NCI-H2107 treated with DMSO at 0.1 percent for 48 hours (cell line): ENCODE results near the gene ZNF462.
A peak's percentile ranks its signal among the peaks of the same experiment; 100 is the strongest.

ENCODE experiments used
- DNase-seq: peaks from one replicate; lab custom pipeline; 2025; ENCODE audit not compliant: unreplicated experiment; lab: John Stamatoyannopoulos, UW

ZNF462 gene

DNA sequence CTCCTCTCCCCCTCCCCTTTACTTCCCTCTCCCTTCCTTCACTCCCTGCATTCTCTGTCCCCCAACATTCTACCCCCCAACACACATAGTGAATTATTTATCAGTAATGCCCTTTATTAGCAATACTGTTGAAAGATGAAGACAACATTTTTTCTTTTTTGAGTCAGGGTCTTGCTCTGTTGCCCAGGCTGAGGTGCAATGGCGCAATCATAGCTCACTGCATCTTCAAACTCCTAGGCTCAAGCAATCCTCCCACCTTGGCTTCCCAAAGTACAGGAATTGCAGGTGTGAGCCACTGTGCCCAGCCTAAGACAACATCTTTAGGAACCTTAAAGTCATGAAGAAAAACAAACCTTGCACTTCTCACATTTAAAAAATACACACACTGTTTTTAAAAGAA is 130.6 kb downstream of the ZNF462 start:
- no peak for DNase-seq

DNA sequence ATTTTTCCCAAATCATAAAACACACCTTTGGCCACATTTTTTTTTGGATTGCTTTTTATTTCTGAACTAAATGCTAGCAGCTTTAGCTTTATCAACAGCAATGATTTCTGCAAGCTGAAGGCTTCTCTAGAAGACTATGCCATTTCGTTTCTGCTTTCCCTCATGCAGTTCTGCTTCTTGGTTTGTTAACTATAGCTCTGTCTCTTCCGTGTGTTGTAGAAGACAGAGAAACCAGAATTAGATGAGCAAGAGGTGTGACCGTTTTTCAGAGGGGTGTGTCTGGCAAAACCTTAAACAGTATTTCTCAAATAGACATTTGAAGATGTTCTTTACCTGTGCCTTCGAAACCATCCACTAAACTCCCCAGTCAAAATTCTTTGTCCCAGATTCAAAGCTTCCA is 131.5 kb downstream of the ZNF462 start:
- no peak for DNase-seq

DNA sequence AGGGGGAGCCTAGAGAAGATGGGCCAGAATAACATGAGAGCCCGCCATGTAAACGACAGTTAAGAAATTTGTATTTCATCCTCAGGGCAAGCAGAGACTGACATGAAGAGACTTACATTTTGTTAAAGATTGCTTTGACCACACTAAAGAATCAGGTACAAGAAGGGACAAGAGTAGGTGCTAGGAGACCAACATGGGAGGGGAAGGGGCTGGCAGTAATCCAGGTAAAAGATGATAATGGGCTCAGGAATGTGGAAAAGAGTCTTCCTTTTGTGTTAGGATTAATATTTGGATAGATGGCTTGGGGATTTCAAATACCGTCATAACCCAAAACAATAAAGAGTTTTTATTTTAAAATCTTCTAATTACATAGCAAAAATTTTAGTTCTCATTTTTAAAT is 137.3 kb downstream of the ZNF462 start:
- no peak for DNase-seq

DNA sequence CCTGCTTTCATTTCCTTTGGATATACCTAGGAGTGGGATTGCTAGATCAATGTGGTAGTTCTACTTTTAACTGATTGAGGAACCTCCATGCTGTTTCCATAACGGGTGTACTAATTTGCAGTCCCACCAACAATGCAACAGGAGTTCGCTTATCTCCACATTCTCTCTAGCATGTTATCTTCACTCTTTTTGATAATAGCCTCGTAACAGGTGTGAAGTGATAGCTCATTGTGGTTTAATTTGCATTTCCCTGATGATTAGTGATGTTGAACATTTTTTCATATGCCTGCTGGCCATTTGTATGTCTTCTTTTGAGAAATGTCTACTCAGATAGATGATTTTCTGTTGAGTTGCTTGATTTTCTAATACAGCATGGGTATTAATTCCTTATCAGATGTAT is 142.2 kb downstream of the ZNF462 start:
- no peak for DNase-seq

DNA sequence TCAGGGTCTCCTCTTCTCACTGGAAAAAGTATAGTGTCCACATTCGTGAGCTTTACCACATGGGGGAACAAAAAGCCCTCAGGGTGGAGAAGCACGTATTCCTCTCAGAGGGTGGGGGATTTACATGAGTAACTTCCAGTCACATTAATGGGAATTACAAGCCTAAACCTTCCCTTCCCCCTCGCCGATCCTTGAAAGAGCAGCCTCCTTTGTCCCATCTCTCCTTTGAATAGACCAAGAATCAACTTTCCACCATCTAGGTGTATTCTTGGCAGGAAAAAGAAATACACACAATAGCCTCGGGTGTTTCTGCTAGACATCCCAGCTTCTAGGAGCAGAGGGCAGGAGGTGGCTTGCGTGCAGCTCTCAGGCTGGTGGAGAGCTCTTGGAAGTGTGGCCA is 144.4 kb downstream of the ZNF462 start:
- DNase-seq, result no peak

DNA sequence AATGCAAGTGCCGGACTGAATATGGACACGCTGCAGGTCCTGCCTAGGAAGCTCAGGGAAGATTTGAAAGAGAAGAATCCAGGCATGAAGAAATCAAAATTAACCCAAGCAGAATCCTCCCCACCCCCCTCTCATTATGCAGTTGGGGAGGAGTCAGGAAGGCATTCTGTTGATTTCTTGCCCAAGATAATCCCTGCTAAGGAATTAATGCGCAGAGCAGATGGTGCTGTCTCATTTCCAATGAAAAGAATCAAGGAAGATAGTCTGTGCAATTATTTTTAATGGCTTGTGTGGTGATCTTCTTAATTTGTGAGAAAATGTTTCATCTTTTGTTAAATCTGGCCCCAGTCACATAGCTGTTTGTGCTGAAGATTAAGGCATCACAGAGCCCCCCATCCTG is 145.0 kb downstream of the ZNF462 start:
- no peak for DNase-seq

DNA sequence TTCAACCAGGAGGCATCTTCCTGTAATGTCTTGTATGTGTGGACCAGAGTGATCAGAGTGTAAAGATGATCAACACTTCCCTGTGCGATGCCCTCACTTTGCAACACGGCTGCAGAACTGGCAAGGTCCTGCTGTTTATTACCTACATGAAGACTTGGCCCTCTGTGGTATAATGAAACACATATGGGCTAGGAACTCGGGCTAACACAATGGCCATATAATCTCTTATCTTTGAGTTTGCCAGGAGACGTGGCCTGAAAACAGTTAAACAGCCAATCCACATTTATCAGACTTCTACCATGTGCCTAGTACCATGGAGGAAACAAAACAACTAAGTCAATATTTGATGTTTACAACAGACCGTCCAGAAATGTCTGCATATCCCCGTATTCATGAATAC is 145.5 kb downstream of the ZNF462 start:
- DNase-seq, result no peak

DNA sequence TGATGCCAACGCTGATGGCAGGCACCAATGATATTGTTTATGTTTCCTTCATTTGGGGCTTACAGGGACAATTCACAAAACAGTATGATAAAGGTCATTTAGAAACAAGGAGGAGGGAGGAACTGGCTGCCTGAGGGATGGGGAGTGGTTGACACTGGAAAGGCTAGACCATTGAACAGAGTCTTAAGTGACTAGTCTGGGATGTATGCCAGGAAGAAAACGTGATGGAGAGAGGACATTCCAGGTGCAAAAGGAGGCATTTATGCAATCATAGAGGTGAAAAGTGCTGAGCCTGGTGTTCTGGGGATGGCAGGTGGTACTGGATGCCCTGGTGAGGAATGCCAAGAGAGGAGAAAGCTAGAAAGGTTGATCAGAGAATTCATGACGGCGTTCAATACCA is 153.4 kb downstream of the ZNF462 start:
- peak; percentile 39 for DNase-seq

DNA sequence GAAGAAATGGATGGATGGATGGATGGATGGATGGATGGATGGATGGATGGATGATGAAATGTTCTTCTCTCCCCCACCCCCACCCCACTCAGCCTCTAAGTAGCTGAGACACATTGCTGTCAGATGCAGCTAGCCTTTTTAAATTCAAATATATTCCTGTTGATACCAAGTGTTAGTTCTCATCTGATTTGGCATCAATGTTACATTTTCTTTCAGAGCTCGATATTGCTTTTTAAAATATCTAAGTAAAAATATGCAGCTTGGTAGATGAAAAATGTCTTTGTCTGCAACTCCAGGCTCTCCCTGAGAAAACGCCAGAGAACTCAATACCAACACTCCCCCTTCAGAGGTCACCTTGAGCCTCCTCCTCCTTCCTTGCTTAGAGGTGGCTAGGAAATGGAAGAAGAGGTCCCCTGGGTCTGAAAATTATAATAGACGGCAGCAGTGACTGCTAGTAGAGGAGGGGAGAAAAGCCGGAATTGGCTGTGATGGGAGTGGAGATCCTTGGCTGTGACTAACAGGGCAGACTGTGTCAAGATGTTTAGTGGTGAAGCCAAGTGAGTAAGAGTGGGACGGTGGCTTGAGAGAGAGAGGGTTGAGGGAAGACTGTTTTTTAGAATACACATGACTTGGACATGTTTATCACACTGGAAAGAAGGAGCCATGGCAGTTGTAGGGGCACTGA is 156.0 kb downstream of the ZNF462 start:
- no peak for DNase-seq

DNA sequence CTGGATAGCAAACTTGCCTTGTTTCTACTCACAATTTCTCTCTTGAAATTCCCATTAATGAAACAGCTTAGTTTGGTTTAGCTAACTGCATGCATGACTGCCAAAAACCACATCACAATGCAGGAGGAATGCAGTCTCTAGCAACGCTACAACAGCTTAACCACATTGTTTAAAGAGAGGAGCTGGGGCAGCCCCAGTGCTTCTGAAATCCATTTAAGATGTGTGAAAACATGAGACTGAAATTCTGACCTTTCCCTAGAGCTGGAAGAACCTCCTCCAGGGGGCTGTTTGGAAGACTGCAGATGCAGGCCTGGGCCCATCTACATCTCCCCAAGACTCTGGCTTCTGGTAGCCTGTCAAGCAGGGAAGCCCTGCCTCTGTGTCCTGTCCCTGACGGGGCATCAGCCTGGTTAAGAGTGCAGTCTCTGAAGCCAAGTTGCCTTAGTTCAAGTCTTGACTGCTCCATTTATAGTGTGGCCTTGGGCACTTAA is 157.1 kb downstream of the ZNF462 start:
- peak; percentile 85 for DNase-seq

DNA sequence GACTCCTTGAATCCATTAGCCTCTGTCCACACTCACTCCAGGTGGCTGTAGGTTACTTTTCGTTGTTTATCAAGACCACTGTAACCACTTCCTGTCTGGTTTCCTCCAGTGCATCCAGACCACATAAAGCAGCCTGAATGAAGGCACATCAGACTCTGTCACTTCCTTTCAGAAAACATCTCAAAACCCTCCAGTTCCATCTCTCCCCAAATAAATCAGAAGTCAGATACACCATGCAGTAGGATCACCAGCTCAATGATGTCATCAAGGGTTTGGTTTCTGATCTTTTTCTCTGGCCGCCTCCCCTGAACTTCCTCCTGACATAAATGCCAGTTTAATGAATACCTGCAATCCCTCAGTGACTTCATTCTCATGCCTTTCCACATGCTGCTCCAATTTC is 161.2 kb downstream of the ZNF462 start:
- no peak for DNase-seq

DNA sequence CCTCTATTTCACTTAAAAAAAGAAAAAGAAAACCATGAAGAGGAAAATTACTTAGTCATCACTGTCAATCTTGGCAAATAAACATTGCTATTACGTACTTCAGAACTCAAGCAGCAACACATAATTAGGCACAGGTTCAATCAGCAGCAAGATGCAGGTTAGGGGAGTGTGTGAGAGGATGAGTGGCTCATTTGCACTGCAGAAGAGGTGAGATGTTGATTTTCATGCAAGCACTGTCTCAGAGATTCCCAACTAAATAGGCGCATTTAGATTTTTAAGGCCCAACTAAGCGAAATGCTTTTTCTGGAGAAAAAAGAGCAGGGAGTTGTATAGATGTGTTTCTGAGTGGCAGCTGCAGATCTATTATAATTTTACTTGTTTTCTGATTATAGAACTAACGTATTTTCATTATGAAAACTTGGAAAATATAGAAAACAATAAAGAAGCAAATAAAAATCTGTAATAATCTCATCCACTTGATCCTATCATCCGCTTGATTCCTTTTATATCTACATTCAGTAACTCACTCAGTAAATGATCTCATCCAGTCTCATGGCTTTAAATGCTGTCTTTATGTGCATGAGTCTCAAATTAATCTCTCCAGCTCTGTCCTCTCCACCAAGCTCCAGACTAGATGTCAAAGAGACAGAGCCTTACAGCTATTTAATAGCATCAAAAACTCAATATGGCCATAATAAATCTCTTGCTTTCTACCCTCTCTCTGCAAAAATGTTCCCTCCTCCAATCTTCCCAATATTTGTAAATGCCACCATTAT is 162.5 kb downstream of the ZNF462 start:
- DNase-seq, result no peak

DNA sequence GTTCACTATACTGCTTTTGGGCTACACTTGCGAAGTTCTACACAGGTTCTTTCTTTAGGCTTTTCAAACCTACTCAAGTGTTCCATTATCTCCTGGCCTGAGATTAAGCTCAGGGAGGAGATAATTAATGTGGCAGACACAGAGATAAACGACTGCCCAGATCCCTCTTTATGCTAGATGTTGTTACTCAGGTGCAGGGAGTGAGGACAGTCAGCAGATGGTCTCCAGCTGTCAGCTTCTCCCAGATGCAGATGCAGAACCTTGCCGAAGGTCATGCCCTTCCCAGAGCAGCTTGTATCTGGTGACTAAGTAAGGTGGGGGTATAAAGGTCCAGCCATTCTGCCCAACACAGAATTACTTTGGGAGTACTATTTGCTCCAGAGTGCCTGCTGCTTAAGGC is 166.2 kb downstream of the ZNF462 start:
- DNase-seq, result no peak

DNA sequence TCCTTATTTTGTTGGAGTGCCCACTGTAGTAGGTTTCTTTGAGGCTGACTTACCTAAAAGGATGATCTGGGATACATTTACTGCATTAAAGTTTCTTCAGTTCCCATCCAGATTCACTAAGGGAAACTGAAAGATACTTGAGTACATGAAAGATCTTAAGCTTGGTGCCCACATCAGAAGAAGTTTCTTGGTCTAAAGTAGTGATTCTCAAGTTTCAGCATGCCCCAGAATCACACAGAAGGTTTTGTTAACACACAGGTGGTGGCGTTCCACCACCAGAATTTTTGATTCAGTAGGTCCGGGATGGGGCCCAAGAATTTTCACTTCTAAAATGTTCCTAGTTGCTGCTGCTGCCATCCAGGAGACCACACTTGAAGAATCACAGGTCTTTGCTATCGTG is 171.0 kb downstream of the ZNF462 start:
- no peak for DNase-seq

DNA sequence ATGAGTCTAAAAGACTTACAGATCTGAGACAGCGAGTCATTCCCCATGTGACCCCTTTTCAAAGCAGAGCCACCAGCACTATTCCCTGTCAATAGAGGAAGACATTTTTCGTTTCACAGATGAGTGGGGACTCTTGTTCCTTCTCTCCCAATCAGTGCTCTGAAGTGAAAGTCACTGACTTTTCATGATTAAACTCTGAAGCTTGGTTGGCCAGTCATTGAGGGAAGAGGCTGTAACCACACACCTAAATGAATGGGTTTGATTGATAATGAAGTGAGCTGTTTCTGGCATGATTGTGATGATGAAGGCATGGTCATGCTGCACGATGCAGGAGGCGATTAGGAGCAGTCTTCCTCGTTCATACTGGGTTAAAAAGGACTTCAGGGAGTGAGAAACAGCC is 171.9 kb downstream of the ZNF462 start:
- DNase-seq, result no peak

DNA sequence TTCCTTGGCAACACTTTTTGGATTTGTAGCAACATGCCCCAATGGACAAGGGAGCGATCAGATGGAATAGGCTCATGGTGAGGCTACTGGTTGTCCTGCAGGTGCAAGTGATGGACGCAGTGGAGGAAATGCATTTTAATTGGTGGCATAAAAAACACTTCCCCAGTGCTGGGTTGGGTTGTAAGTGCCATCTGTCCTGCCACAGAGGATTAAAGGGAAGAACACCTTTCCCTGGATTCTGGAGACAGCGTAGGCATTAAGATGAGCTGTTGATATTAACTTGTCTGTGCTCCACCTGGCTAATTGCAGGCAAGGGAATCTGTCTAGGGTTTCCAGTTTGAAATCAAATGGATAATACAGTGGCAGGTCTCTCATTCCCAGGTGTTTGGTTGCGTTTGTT is 173.4 kb downstream of the ZNF462 start:
- no peak for DNase-seq

DNA sequence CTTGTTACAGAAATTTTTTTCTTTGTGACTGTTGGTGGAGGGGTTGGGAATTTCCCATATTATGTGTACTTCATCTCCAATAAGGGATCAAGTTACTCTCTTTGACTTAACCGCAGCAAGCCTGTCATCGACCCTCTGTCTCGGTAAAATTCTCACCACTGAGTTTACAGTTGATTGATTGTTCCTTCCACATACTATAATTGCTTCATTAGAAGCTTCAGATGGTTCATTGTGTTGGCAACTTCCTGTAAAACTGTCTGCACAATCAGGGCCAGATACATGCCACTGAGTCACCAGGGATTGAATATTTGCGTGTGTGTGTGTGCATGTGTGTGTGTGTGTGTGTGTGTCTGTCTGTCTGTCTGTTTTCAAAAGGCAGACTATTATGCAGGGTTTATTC is 176.6 kb downstream of the ZNF462 start:
- peak; percentile 67 for DNase-seq

DNA sequence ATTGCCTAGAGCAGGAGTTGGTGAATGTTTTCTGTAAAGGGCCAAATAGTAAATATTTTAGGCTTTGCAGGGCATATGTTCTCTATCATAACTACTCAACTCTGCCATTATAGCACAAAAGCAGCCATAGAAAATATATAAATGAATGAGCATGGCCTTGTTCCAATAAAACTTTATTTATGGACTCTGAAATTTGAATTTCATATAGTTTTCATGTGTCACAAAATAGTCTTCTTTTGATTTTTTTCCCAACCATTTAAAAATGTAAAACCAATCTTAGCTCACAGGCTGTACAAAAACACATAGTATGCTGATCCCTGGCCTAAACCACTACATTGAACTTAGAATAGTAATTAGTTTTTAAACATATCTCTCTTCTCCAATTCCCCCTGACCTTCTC is 179.6 kb downstream of the ZNF462 start:
- DNase-seq, result no peak

DNA sequence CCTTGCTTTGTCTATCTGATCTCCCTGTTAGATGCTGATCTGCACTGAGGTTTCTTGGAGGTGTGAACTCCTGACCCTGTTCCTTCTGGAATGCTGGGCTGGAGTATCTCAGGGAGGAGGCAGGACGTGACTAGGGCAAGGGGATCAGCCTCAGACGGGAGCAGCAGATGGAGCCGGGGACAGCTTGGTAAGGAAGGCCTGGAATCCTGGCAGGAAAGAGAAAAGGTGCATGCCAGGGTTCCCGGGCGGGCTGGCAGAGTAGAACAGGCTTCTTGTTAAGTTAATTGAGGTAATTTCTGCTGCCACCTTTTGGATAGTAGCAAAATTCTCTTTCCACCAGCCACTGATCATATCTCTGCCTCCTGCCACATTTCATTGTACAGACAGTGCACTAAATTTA is 180.9 kb downstream of the ZNF462 start:
- DNase-seq, result no peak

DNA sequence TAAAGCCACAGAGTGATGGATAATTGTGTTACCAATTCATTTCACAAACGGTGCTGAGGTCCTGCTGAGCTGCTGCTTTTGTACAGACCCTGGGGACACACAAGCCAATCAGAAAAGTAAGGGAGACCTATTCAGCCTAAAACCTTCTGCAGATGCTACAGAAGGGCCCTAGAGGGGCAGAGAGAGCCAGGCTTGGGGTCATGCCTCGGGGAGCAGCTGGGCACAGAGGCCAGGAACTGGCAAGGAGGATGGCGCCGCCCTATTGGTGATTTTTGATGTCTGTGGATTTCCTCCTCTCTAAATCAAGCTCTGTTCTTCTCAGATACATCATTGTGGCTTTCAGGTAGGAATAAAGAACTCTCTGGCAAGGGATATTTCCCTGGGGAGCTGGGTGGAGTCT is 181.9 kb downstream of the ZNF462 start:
- peak; percentile 45 for DNase-seq

DNA sequence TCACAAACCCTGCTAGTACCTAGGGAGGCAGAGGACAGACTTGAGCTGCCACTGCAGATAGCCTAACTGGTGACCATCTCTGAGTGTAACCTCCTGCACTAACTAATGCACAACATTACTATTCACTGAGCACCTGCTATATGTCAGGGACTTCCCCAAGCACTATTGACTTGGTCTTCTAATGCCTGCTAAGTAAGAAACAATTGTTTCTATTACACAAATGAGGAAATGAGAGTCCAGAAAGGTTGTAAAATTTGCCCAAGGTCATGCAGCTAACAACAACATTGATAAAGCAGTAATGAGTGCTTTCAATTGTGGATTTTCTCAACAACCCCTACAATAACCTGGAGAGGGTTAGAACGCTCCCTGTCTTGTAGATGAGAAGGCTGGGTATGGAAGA is 183.7 kb downstream of the ZNF462 start:
- DNase-seq, result no peak

DNA sequence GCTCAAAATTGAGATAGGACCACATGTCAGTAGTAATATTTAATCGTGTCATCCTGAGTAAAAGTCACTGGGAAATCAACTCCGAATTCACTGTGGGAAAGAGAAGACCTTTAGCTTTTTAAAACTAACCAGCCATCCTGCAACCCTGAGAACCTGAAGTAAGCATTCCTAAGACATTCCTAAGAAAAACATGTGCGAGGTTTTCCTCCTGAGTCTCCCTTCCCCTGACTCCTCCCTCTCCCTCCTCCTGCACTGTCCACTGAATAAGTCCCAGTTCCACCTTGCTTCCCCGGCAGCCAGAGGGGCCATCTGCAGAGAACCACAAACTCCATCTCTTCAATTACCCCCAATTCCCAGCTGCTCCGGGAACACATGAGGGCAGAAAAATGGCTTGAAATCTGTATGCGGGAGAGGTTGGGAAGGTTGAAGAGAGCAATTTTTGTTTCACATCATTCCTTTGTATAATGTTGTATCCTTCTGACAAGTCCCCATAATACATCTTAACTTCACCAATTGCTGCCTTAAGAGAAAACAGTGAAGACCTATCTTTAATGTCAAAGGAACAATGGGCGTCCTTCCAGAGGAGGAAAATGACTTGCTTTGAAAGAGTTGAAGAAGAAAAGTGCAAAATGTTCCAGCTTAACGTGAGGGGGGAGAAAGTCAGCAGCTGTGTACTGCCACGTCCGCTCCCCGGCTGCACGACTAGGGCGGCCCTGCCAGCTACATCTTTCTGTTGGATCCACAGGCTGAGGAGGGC is 186.3 kb downstream of the ZNF462 start:
- no peak for DNase-seq
